DND-41 (cell line): Measurements from ENCODE around the gene CDK13.

Source experiments
- EZH2 ChIP-seq: IDR thresholded peaks from 3 replicates; pipeline ENCODE4 v1.6.1; 2012; ENCODE audit warnings: borderline replicate concordance, low read depth, mild to moderate bottlenecking, moderate library complexity, low read length, inconsistent platforms; ENCODE audit not compliant: severe bottlenecking
- TF ChIP-seq, protein P1 (sequence below): IDR thresholded peaks from 2 replicates; pipeline ENCODE4 v1.5.1; 2012; ENCODE audit warnings: borderline replicate concordance, low read length, moderate library complexity, mild to moderate bottlenecking; ENCODE audit not compliant: poor library complexity, severe bottlenecking; ENCODE audit errors: extremely low read depth

DNA sequence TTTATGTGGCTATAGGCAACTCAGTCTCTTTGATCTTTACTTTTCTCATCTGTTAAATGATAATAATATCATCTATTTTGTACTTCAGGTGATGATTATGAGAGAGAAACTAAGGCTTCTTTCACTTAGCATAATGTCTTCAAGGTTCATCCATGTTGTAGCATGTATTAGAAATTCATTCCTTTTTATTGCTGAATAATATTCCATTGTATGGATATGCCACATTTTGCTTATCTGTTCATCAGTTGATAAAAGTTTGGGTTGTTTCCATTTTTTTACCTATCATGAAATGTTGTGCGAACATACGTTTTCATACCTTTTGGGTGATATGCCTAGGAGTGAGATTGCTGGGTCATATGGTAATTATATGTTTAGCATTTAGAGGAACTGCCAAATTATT is 7.2 kb upstream of the CDK13 start:
- TF ChIP-seq, protein P1, sequence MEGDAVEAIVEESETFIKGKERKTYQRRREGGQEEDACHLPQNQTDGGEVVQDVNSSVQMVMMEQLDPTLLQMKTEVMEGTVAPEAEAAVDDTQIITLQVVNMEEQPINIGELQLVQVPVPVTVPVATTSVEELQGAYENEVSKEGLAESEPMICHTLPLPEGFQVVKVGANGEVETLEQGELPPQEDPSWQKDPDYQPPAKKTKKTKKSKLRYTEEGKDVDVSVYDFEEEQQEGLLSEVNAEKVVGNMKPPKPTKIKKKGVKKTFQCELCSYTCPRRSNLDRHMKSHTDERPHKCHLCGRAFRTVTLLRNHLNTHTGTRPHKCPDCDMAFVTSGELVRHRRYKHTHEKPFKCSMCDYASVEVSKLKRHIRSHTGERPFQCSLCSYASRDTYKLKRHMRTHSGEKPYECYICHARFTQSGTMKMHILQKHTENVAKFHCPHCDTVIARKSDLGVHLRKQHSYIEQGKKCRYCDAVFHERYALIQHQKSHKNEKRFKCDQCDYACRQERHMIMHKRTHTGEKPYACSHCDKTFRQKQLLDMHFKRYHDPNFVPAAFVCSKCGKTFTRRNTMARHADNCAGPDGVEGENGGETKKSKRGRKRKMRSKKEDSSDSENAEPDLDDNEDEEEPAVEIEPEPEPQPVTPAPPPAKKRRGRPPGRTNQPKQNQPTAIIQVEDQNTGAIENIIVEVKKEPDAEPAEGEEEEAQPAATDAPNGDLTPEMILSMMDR = no peak
- no peak for TF ChIP-seq EZH2
